GM21737 (cell line): ENCODE results near the gene TNFRSF14.
A peak's percentile ranks its signal among the peaks of the same experiment; 100 is the strongest.

ENCODE experiments used
- ATAC-seq: cut with Tn5 transposase; IDR thresholded peaks from one replicate; pipeline ENCODE4 v1.9.1; 2021; ENCODE audit warnings: mild to moderate bottlenecking, moderate library complexity; ENCODE audit not compliant: unreplicated experiment

Gene TNFRSF14

GRCh38 chr1:2523191-2523890 lies 32.8 kb upstream of the TNFRSF14 start:
- no peak for ATAC-seq

DNA sequence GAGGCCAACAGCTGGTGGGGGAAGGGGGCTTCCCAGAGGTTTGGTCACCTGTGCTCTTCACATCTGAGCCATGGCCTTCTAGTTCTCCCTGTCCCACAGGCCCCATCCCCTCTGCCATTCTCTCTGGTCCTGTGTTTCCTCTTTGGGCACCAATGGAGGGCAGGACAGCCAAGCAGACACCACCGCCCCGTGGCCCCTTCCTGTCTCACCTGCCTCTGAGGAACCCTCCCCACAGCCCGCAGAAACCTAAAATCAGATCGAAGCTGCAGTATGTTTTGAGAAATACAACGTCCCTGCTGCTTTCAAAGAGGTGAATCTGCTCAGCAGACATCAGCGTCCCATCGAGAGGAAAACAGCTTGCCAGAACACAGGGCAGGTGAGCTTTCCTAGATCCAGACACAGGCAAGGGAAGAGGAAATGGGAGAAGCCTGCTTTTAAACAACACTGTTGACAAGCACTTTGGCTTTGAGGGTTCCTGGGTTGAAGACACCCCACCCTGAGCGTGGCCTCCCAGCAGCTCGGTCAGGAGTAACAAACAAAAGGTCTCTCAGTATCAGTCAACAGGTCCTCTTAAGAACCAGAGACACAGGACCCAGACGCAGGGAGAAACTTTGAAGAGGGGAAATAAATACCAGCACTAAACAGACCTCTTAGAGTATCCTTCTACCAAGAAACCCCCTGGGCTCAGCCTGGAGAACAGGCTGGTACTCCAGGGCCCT lies 32.1 kb upstream of the TNFRSF14 start:
- ATAC-seq, result no peak

- ATAC-seq, result no peak
Observed at GRCh38 chr1:2525572-2525919, 30.6 kb upstream of the TNFRSF14 start.

DNA sequence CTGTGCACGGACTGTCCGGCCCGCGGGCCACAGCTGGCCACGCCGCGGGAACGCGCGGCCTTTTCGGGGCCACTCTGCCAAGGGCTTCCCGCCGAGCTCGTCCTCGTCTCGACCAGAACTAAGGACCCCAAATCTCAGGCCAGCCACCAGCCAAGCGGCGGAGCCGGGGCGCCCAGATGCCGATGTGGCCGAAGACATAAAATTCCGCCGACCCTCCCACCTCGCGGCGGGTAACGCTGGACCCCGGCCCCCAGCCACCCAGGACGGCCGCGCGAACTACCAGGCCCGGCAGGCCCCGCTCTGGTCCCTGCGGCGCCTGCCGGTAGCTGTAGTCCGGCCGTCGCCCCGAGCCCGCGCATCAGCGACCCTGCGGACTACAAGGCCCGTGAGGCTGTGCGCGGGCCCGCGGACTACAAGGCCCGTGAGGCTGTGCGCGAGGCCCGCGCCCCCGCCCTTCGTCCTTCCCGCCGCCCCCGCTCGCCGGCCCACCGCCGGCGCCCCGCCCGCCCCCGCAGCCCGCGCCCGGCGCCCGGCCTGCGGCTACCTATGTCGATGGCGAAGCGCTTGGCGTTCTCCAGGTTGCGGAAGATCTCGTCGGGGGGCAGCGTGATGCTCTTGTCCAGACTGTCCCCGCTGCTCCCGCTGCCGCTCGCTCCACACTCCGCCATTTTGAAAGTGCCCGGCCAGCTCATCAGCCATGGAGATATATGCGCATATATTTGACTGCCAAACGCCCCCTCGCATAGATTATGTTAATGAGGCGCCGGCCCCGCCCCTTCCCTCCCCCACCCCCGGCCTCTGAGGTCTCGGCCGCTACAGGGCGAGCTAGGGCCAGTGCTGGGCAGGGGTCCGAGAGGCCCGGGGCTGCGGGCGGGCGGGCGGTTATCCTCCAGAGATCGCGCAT lies 30.0 kb upstream of the TNFRSF14 start, which contains the start of gene PANK4:
TSS of gene PANK4 (minus strand) at position 677 of the 904 bp plus-strand sequence. CDS start at position 668, 9 bp downstream.
- peak; percentile 71 for ATAC-seq

DNA sequence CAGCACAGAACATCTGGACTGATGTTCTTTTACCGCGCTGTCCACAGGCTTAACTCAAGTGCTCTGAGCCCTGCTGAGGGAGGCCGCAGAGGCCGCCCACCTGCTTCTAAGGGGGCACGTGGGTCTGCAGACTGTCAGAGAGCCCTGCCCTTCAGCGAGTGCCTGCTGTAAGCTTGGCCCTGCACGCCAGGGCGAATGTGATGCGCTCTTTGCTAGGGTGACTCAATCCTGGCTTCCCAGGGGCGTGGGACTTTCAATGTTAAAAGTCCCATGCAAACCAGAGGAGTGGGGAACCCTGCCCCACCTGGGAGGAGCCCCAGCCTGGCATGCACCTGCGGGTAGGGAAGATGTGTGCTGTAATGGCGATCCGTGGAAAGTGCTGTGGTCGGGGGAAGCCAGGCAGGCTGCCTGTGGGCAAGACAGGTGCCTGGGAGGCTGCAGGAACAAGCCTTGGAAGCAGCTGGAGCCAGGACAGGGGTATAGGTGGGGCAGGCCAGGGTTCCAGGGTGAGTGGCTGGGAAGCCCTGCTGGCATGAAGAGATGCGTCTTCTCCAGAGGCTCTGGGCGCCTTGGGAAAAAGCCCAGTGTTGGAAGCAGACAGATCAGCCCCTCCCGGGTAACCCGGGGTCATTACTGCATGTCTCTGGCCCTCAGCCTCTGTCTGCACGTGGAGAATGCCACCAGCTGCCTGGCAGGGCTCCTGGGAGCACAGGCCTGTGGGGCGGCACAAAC lies 29.2 kb upstream of the TNFRSF14 start:
- peak; percentile 25 for ATAC-seq

DNA sequence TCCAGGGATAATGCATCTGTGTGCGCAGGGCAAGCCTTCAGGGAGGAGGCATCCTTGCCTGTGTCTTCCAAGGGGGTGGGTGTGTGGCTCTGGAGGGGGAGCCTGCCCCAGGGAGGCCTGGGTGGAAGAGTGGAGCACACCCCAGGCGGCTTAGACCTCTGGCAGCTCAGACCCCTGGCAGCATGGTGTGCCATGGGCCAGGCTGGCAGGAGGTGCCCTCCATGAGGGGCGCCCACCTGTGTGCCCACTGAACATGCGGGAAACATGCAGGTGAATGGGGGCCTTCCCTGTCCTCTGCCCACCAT lies 28.7 kb upstream of the TNFRSF14 start:
- no peak for ATAC-seq

- ATAC-seq, result no peak
Observed at GRCh38 chr1:2528016-2528415, 28.2 kb upstream of the TNFRSF14 start.

DNA sequence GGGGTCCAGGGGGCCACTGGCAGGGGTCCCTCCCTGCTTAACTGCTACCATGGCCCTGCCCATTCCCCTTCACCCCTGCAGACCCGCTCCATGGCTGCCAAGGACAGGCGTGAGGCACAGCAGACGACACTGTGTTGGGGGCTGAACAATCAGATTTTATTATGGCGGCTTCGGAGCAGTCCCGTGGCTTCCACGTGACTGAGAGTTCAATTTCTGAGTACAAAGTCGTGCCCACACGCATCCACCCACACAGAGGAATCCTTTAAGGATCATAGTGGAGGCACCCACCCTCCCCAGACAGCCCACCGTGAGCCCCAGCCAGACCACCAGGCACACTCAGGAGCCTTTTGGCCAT lies 27.6 kb upstream of the TNFRSF14 start:
- no peak for ATAC-seq

- no peak for ATAC-seq
Observed at GRCh38 chr1:2528966-2529783, 27.0 kb upstream of the TNFRSF14 start.

GRCh38 chr1:2529784-2530512 lies 26.2 kb upstream of the TNFRSF14 start, which contains the start of gene HES5:
HES5 (minus strand) TSS chr1:2530263; CDS start chr1:2530164, 99 bp downstream.
- no peak for ATAC-seq

DNA sequence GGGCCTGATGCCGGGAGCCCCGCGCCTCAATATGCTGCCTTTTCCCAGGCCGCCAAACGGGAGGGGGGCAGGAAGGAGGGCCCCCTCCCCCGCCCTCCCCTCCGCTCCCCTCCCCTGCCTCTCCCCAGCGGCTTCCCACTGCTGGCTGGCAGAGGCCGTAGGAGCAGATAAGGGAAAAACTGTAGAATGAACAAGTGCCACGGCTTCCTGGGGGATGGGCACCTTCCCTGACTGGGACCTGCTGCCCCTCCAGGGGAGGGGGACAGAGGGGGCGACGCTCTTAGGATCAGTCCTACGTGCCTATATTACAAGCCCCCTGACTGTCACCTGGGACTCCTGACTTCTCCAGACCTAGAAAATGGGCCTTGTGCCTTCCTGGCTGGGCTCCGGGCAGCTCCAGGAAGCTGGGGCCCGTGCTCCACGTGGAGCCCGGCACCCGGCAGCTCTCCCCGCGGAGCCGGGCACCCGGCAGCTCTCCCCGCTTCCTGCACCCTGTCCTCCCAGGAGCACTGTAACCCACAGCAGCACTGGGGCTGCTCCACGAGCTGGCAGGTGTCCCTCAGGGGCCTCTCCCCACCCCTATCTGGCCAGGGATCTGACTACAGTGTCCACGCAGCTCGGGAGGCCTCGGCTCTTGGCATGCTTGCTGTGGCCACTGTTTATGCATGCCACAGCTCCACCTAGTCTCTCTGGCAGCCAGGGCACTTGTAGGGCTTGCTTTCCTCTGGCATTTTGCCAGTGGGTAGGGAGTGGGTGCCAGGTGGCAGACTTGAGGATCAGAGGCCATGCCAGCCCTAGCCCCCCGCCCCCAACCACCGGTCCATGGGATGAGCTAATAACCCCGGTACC lies 25.4 kb upstream of the TNFRSF14 start:
- ATAC-seq, result no peak

DNA sequence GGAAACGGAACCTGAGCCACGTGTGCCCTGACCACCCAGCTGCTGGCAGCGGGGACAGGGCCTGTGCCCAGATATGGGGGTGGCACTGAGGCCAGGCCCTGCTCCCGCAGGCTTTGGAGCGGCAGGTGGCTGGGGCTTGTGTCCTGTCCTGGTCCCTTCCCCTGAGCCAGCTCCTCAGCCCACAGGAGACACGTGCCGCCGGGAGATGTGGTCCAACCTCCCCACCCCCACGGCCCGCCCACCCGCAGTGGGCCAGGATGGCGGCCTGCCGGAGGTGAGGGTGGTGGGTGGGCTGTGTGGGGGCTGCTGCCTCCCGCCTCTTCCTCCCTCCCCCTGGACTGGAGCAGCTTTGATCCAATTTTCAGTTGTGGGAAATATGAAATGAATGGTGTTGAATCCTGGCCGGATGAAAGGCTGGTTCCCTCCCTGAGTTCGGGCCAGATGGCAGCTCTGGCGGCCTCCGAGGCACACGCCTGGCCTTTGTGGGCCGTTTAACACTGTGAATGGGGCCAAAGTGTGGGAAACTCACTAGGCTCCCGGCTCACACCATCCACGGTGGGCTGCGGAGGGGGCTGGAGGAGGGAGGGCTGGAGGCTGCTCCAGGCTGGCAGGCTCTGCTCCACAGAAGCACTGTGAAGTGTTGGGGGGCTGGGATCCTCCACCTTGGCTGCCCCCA lies 23.5 kb upstream of the TNFRSF14 start:
- no peak for ATAC-seq

DNA sequence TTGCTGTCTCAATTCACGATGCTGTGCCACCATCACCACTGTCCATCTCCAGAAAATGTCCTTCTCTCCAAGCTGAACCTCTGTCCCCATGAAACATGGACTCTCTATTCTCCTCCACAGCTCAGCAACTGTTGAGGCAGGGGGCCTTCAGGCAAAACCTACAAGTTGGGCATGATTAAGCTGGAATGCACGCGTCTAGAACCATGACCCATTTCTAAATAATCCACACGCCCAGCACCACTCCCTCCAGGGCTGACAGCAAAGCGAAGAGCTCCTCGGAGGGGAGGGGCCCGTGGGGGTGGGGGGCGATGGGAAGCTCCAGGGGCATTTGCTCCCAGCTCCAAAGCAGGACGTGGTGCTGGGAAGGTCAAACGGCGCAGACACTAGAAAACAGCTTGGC lies 22.8 kb upstream of the TNFRSF14 start:
- ATAC-seq, result no peak

DNA sequence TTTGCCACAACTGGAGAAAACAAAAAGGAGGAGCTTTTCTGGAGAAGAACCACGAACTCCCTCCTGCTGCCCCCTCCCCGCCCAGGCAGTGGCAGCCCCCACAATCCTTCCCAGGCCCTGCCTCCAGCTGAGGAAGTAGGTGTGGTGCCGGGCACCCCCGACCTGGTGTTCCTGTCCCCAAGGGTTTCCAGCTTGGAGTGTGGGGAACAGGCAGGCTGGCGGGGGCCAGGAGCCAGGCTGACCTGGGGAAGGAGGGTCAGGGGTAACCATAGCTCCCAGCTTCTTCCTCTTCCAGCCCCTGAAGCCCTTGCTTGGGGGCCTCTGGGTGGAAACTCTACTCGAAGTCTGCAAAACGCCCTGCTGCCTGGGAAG lies 21.9 kb upstream of the TNFRSF14 start:
- no peak for ATAC-seq

DNA sequence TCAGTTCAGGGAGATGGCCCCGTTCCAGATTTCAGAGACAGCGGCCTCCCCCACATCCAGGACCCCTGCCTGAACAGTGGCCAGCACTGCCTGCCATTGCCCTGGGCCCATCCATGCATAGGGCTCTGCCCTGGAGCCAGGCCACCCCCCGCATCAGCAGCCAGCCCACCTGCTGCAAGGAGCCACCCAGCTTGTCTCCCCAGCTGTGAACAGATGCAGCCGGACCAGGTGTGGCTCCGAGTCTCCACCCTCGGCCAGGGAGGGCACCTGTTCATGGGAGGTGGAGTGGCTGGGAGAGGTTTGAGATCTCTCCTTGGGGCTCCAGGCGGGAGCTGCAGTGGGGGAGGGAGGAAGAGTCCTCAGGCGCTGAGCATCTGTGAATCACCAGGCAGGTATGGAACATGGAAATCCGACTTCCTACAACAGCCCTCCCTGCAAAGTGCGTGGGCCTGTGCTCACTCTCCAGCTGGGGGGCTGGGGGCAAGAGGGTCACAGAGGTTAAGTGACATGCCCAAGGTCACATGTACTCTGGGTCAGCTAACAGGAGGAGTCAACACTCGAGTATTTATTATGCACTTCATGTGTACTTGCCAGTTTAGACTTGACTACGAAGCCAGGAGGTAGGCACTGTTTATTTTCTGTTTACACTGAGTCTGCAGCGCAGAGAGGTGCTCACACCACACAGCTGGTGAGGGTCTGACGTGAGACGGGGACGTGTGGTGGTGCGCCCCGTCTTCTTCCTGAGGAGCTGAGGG lies 21.3 kb upstream of the TNFRSF14 start:
- ATAC-seq, result no peak

- no peak for ATAC-seq
Observed at GRCh38 chr1:2535455-2535854, 20.7 kb upstream of the TNFRSF14 start.

GRCh38 chr1:2535981-2536380 lies 20.2 kb upstream of the TNFRSF14 start:
- no peak for ATAC-seq

DNA sequence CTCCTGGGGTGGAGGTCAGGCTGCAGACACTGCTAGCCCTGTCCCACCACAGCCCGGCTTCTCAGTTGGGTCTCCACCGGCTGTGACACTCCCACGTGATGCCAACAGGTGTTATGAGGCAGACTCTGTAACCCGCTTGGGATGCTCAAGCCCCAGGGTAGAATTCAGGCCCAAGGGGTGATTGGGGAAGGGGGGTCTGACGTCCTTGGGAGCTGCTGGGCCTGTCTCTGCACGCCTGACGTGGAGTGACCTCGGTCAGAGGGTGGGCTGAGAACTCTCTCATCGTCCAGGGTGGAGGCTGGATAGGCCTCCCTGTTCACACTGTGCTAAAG lies 18.4 kb upstream of the TNFRSF14 start:
- no peak for ATAC-seq
